CD4-positive, alpha-beta T cell treated with Interleukin-15 for 4 hours (primary cell): ENCODE data around the gene EHMT1.
A peak's percentile ranks its signal among the peaks of the same experiment; 100 is the strongest.
"Not testable (repeated sequence)": the region's sequence is repeated elsewhere in the genome, so short reads cannot be mapped to it uniquely, and the experiment has no call there.

Experiments
- DNase-seq: peaks from one replicate; pipeline ENCODE4 v3.0.0-alpha.2; 2020; ENCODE audit warnings: low spot score

Gene EHMT1

DNA sequence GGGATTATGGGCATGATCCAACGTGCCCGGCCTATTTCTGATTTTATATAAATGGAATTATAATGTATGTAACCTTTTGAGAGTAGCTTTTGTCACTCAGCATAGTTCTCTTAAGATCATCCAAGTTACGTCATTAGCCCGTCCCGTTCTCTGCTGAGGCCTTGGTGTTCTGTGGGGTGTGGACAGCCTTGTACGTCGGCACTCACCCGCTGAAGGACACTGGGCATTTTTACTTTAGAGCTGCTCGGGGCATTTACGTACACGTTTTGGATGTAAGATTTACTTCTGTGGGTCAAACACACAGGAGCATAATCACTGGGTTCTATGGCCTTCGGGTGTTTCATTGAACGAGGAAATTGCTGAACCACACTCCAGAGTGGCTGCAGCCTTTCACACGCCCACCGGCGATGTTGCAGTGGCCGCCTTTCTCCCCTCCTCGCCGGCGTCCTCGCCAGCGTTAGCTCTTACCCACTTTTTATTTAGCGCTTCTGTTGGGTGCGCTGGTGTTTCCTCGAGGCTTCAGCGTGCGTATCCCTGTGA is 101.8 kb downstream of the EHMT1 start:
- no peak for DNase-seq

DNA sequence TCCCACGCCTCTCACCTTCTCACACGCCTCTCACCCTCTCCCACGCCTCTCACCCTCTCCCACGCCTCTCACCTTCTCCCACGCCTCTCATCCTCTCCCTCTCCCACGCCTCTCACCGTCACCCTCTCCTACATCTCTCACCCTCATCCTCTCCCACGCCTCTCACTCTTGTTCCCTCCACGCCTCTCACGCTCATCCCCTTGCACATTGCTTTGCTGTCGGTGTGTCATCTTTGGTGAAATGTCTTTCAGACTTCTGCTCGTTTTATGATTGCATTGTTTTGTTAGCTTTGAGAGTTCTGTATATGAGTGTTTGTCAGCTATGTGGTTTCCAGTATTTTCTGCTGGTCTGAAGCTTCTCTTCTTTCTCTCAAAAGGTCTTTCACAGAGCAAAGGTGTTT is 102.7 kb downstream of the EHMT1 start:
- peak; percentile 30 for DNase-seq

DNA sequence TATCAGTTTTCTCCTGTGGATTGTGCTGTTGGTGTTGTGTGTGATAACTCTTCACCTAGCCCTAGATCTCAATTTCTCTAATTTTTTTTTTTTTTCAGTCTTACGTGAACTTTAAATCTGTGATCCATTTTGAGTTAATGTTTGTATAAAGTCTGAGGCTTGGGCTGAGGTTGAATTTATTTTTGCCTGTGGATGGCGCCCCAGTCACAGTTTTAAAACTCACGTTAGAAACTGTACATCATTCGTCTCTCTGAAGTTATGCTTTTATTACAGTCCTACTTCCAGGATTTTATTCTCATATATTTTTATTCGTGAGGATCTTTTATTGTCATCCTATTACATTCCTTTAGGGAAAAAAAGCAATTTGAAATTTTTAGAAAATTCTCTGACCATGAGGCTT is 103.1 kb downstream of the EHMT1 start:
- DNase-seq = peak; percentile 43

DNA sequence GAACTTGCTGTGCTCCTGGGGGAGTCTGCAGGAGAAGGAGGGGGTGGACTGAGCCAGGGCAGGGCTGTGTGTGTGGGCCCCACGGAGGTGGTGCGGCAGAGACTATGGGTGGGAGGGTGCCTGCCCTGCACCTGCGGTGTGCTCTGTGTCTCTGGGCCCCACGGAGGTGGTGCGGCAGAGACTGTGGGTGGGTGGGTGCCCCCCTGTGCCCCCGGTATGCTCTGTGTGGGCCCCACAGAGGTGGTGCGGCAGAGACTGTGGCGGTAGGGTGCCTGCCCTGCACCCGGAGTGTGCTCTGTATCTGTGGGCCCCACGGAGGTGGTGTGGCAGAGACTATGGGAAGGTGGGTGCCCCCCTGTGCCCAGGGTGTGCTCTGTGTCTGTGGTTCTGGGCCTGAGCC is 103.7 kb downstream of the EHMT1 start:
- peak; percentile 25 for DNase-seq

DNA sequence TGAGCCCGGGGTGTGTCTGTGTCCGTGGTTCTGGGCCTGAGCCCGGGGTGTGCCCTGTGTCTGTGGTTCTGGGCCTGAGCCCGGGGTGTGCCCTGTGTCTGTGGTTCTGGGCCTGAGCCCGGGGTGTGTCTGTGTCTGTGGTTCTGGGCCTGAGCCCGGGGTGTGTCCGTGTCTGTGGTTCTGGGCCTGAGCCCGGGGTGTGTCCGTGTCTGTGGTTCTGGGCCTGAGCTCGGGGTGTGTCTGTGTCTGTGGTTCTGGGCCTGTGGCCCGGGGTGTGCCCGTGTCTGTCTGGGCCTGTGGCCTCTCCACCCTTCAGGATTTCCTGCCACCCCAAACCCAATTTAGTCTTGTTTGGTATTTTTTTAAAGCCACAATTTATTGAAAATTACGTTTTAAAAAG is 104.6 kb downstream of the EHMT1 start:
- DNase-seq = peak; percentile 54

DNA sequence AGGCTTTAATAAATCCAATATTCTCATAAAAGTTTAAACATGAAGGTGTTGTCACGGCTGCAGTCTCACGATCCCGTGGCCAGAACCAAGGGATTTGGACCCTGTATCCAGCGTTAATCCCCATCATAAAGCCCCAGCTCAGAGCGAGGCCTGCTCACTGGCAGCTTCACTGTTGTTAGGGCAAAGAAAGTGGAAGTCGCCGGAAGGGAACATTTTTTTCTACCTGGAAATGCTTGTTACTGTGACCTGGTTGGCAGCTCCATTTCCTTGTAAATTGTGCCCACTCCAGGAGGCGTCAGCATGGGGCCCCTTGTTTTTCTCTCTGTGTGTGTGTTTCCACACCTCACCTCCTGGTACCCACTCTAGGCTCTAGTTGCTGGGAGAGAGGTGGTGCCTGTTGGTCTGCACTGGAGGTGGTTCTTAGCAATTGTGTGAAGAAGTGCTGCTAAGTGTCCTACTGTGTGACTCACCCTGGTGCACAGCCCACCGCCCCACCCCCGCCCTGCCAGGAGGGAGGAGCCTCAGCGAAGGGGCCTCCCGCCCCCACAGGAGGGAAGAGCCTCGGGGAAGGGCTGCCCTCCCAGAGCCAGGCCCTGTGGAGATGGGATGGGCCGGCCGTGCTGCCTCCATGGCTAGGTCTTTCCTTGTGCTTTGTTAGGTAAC is 105.1 kb downstream of the EHMT1 start:
- DNase-seq = peak; percentile 30

DNA sequence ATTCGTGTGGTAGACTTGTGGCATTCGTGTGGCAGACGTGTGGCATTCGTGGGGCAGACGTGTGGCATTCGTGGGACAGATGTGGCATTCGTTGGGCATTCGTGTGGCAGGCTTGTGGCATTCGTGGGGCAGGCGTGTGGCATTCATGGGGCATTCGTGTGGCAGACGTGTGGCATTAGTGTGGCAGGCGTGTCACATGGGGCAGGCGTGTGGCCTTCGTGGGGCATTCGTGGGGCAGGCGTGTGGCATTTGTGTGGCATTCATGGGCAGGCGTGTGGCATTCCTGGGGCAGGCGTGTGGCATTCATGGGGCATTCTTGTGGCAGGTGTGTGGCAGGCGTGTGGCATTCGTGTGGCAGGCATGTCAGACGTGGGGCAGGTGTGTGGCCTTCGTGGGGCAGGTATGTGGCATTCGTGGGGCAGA is 106.0 kb downstream of the EHMT1 start:
- DNase-seq = no peak

DNA sequence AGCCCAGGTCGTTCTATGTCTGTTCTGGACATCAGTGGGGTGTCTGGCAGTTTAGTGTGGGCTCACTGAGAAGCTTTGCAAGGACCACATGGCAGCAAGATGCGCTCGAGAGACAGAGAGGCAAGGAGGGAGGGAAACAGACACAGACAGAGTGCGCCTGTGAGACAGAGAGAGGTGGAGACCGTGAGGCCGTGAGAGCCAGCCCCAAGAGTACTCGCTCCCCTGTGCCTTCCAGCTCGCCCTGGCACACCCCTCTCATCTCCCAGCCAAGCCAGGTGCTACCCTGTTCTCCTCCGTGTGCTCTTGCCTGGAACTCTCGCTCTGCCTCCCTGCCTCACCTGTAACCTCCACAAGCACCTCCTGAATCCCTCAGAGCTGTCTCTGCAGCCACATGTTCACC is 106.8 kb downstream of the EHMT1 start:
- no peak for DNase-seq

DNA sequence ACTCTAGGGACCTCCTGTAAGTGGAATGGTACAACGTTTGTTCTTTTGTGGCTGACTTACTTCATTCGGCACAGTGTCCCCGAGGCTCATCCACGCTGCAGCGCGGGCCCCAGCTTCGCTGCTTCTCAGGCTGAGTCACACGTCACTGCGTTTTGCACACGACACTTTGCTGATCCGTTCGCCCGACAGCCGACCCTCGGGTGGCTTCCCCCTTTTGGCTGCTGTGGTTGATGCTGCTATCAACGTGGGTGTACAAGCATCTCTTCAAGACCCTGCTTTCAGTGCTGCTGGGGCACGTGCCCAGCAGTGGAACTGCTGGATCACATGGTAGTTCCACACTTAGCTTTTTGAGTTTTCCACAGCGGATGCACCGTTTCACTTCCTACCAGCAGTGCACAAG is 107.5 kb downstream of the EHMT1 start:
- DNase-seq = not testable (repeated sequence)

DNA sequence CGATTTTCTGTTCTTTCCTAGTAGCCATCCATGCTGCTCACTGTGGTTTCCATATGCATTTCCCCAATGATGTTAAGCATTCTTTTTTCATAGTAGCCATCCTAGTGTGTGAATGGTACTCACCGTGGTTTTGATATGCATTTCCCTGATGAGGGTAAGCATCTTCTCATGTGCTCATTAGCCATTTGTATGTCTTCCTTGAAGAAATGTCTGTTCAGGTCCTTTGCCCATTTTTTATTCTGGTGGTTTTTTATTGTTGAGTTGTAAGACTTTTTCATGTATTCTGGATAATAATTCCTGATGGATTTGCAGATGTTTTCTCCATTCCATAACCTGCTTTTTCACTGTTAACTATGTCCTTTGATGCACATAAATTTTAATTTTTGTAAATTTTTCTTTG is 108.0 kb downstream of the EHMT1 start:
- no peak for DNase-seq

DNA sequence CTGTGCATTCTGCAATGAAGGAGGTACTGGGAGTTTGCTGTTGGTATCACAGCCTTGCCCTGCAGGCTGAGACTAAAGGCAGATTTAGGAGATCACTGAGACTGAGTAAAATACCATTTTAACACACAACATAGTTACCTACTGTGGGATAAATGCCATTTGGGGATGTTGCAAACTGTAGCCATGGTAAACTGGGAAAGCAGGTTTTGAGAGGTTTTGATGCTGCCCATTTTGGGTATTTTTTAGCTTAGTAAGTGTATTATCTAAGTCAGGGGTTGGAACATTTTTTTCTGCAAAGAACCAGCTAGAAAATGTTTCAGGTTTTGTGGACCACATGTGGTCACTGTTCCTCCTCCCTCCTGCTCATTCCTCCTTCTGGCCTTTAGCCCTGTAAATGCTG is 108.9 kb downstream of the EHMT1 start:
- DNase-seq = no peak

DNA sequence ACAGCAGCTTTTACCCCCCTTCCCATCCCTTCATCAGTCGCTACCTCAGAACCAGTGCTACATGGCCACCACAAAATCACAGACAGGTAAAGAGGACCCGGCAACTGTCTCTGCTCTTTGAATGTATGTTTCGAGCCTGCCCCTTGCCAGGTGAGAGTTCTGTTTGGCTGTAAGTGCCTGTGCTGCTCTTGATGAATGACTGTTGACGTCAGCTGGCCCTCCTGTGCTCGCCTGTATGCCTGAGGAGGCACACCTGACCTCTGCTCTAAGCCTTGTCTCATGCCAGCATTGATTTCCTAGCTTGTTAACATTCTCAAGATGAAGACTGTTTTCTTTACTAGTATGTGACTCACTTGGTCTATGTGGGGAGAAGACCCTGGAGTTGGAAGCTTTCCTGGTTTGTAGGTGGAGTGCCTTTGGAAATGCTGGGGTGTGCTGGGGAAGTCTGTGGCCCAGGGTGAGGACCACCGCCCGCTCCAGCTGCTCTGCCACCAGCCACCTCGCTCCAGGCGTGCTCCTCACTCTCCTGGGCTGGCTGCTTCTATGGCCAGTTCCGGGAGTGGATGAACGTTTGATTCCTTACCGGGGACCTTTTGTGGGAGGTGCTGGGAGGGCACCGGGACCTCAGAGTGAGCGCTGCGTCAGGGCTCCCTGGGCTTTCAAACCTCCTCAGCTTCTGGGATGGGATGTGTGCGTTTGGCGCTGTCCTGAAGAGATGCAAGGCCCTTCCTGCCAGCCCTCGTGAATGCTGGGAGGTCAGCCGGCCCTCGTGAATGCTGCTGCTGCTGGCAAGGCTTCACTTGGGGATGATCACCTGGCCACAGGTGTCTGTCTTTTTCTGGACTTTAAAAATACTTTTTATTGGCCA is 109.9 kb downstream of the EHMT1 start:
- no peak for DNase-seq

DNA sequence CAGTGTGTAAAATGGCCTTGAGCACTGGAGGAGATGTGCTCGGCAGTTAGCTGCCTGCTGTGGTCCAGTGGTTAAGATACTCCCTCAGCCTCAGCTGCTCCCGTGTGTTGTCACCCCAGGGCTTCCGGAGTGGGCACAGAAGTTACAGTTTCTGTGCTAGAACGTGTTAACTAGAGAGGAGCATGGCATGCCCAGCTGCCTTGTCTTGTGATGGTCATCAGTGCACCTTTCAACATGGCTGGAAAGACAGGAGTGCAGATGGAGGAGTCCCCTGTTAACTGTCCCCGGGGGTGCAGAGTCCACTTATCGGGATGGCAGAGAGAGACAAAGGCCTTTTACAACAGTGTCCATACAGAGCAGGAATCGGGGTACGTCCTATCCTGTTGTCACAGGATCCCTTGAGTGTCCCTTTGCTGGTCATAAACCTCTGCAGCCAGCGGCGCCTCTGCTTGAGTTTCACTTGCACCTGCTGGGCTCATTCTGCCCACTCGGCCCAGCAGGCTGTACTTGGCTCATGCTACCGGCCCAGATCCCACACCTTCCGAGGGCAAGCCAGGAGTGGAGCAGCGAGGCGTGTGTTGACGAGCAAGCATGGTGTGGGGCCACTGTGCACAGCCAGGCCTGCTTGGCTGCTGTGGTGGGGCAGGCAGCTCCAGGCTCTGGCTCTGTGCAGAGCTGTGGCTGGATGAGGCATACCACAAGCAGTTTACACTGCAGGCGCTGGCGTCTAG is 112.6 kb downstream of the EHMT1 start:
- DNase-seq = no peak

DNA sequence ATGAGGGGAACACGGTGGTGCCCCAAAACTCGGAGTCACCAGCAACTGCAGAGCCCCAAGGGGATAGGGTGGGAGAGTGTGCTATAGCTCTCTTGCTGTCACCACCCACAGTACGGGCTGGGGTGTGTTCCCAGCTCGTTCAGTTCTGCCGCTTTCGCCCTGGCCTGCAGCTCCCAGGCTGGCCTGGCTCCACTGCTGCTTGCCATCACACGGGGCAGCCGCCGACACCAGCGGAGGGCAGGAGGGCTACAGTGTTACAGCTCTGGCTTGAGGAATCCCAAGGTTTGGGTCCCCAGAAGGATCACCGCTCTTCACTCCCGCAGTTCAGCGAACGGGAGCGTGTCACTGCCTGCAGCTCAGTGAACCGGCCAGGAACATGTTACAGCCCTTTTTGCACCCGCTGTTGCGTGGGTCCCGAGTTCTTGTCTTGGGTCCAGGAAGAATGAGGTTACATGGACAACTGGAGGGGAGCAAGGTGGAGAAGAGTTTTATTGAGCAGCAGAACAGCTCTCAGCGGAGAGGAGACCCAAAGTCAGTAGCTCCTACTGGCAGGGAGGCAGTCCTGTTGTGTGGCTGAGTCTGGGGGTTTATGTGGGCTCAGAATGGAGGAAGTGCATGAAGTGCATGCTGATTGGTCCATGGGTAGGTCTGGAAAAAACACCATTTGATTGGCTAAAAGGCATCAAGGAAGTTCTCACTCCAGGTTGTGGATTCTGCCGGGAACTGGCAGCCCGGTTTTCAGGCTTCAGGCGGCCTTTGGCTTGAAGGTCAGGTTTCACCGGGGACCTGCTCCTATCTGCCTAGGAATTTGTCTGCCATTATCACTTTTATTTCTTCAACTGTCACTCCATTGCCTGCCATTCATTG is 113.4 kb downstream of the EHMT1 start:
- DNase-seq = no peak

DNA sequence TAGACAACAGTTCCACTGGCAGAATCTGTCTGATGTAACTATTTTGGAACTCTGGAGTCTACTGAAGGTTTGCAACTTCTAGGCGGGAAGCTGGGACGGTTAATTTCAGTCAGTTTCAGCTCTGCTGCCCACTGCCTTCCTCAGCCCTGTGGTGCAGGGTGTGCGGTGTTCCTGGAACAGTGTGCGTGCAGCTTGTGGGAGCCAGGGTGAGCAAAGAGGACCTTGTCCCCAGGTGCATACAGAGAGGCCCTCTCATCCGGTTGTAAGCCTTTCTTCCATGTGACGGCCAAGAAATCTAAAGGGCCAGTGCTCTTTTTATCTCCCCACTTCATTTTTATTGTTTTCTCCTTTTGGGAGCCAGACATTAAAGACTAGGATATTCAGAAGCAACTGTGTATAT is 114.6 kb downstream of the EHMT1 start:
- DNase-seq = no peak

DNA sequence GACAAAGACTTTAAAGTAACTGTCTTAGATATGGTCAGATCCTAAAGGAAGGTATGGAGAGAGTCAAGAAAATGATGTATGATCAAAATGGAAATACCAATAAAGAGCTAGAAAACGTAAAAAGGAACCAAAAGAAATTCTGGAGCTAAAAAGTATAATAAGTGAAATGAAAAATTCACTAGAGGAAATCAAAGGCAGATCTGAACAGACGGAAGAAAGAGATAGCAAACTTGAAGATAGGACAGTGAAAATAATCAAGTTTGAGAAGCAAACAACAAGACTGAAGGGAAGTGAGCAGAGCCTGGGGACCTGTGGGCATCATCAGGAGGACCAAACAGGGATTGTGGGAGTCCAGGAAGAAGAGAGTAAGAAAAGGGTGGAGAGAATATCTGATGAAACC is 115.4 kb downstream of the EHMT1 start:
- DNase-seq = no peak

DNA sequence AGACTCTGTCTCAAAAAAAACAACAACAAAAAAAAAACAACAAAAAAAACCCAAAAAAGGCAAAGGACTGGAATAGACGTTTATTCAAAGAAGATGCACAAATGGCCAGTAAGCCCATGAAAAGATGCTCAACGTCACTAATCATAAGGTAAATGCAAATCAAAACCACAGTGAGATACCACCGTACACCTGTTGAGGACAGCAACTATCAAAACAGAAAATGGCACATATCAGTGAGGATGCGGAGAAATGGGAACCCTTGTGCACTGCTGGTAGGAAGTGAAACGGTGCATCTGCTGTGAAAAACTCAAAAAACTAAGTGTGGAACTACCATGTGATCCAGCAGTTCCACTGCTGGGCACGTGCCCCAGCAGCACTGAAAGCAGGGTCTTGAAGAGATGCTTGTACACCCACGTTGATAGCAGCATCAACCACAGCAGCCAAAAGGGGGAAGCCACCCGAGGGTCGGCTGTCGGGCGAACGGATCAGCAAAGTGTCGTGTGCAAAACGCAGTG is 119.4 kb downstream of the EHMT1 start:
- DNase-seq = not testable (repeated sequence)

DNA sequence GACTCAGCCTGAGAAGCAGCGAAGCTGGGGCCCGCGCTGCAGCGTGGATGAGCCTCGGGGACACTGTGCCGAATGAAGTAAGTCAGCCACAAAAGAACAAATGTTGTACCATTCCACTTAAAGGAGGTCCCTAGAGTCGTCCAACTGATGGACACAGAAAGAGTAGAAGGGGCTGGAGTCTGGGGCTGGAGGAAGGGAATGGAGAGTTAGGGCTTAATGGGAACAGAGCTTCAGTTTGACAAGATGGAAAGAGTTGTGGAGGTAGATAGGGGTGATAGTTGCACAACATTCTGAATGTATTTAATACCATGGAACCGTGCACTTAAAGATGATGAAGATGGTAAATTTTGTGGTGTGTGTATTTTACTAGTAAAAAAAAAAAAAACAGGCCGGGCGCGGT is 119.9 kb downstream of the EHMT1 start:
- no peak for DNase-seq

DNA sequence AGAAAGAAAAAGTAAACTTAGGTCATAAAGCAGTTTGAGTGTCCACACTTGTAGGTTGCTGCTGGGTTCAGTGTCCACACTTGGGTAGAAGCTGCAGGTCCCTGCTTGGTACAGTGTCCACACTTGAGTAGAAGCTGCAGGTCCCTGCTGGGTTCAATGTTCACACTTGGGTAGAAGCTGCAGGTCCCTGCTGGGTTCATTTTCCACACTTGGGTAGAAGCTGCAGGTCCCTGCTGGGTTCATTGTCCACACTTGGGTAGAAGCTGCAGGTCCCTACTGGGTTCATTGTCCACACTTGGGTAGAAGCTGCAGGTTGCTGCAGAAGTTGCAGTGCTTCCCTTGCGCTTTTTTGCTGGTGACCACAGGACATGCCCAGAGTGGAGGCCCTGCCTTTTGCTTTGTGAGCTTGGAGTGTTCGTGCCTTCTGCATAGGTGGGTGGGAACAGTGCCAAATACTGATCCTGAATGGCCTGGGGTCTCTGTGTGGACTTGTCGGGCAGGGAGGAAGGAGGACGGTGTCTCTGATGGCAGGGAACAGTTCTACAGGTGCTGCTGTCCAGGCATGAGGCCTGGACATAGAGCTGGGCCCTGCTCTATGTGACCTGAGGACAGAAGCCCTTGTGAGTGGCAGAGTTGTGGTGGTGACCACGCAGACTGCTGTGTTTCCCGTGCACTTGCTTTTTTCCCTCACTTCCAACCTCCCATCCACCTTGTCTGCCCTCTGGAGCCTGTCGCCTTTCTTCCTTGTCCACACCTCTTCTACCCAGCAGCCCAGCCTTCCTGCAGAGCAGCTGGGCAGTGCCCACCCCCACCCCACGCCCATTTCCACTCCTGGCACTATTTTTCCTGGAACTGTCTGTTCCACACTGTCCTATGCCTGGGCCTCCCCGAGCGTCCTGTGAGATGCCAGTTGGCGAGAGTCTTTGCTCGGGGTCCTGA is 120.8 kb downstream of the EHMT1 start:
- no peak for DNase-seq

DNA sequence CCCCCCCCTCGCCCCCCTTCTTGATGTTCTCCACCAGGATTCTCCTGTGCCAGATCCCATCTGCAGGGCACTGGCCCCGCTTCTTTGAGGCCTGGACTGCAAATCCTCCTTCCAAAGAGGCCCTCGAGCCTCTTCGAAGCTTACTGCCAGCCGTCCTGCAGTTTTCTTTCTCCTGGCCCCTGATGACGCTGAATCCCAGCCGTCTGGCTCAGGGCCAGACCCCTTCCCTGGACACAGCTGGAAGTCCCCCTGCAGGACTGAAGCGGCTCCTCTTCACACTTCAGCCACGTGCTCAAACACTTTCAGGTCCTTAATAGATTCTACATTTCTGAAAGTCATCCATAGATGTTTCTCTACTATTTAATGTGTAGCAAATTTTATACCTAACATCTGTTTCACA is 121.5 kb downstream of the EHMT1 start:
- DNase-seq = no peak
